Measurements from ENCODE around the gene ANKRD40CL. TPM values are rescaled to one million over a fixed set of nuclear protein-coding genes. Genes with fewer than 3 reads are reported as not detected.

The ANKRD40CL gene
- total and polyA plus RNA-seq, 9 of the 15 experiments (the other 6 are each of a cell fraction or from before 2014, with no cell fraction given), result not detected

DNA sequence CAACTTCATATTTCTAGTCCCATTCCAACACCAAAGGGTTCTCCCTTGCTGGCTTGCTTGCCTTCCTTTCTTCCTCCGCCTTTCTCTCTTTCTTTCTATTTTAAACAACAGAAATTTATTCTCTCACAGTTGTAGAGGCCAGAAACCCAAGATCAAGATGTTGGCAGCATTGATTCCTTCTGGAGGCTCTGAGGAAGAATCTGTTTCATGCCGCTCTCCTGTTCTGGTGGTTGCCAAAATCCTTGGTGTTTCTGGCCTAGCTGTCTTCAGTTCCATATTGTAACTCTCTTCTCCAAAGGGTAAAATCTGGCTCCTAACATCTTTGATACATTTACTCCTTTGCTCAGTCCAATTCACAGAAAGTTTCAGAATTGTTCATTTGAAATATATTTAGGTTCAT is 3.0 kb upstream of the ANKRD40CL start (continued):
- TF ChIP-seq, protein P1, sequence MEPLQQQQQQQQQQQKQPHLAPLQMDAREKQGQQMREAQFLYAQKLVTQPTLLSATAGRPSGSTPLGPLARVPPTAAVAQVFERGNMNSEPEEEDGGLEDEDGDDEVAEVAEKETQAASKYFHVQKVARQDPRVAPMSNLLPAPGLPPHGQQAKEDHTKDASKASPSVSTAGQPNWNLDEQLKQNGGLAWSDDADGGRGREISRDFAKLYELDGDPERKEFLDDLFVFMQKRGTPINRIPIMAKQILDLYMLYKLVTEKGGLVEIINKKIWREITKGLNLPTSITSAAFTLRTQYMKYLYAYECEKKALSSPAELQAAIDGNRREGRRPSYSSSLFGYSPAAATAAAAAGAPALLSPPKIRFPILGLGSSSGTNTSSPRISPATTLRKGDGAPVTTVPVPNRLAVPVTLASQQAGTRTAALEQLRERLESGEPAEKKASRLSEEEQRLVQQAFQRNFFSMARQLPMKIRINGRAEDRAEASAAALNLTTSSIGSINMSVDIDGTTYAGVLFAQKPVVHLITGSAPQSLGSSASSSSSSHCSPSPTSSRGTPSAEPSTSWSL (CRISPR knock-in tag; IDR thresholded peaks at IDR 0.05; ENCODE audit: borderline replicate concordance), result no peak
- no peak for TF ChIP-seq SAP30 (IDR thresholded peaks at IDR 0.05; ENCODE audit: borderline replicate concordance, insufficient read depth, low read depth, low read length, poor library complexity, severe bottlenecking)
- TF ChIP-seq ESRRB (CRISPR knock-in tag; IDR thresholded peaks at IDR 0.05; ENCODE audit: borderline replicate concordance), result no peak
- TF ChIP-seq, protein P2, sequence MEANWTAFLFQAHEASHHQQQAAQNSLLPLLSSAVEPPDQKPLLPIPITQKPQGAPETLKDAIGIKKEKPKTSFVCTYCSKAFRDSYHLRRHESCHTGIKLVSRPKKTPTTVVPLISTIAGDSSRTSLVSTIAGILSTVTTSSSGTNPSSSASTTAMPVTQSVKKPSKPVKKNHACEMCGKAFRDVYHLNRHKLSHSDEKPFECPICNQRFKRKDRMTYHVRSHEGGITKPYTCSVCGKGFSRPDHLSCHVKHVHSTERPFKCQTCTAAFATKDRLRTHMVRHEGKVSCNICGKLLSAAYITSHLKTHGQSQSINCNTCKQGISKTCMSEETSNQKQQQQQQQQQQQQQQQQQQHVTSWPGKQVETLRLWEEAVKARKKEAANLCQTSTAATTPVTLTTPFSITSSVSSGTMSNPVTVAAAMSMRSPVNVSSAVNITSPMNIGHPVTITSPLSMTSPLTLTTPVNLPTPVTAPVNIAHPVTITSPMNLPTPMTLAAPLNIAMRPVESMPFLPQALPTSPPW (CRISPR knock-in tag; IDR thresholded peaks at IDR 0.05), result no peak
- TF ChIP-seq, protein P3, sequence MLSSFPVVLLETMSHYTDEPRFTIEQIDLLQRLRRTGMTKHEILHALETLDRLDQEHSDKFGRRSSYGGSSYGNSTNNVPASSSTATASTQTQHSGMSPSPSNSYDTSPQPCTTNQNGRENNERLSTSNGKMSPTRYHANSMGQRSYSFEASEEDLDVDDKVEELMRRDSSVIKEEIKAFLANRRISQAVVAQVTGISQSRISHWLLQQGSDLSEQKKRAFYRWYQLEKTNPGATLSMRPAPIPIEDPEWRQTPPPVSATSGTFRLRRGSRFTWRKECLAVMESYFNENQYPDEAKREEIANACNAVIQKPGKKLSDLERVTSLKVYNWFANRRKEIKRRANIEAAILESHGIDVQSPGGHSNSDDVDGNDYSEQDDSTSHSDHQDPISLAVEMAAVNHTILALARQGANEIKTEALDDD (IDR thresholded peaks at IDR 0.05), result no peak
- TF ChIP-seq ESRRA (IDR thresholded peaks at IDR 0.05; ENCODE audit: borderline replicate concordance, low read depth), result no peak

Measured in K562 (cell line).